Spleen (tissue), 11 donors: ENCODE results near the gene RUNDC3A. TPM values are rescaled to one million over a fixed set of nuclear protein-coding genes. Genes with fewer than 3 reads are reported as not detected.
"Not testable (repeated sequence)": the region's sequence is repeated elsewhere in the genome, so short reads cannot be mapped to it uniquely, and the experiment has no call there.

Experiments
- DNase-seq: peaks from one replicate; pipeline ENCODE4 v3.0.0-alpha.2; 2020
- H3K27ac ChIP-seq, 8 donors: fragments of 200-600 bp; sonication (generic) in 7 of 8; 1 replicate in 4 of 8; 2 replicates in 4 of 8; pipeline versions ENCODE4 v1.5.0 to v1.8.0; 2016 to 2021; ENCODE audit warnings: inconsistent platforms in 4 of 8, mild to moderate bottlenecking in 4 of 8, moderate library complexity in 1 of 8
- H3K27me3 ChIP-seq, 7 donors: fragments of 200-600 bp; sonication (generic) in 6 of 7; replicated peaks in 1 of 7; 1 replicate in 4 of 7; 2 replicates in 3 of 7; pipeline versions ENCODE4 v1.5.0 to v1.8.0; 2016 to 2021; ENCODE audit warnings: inconsistent platforms in 3 of 7, mild to moderate bottlenecking in 1 of 7
- H3K36me3 ChIP-seq, 6 donors: fragments of 200-600 bp; sonication (generic) in 5 of 6; 1 replicate in 4 of 6; 2 replicates in 2 of 6; pipeline versions ENCODE4 v1.5.0 to v1.8.0; 2016 to 2021; ENCODE audit warnings: inconsistent platforms in 2 of 6
- H3K4me1 ChIP-seq, 6 donors: fragments of 200-600 bp; sonication (generic) in 5 of 6; 1 replicate in 3 of 6; 2 replicates in 3 of 6; pipeline versions ENCODE4 v1.5.0 to v1.8.0; 2016 to 2021; ENCODE audit warnings: inconsistent platforms in 3 of 6
- H3K4me3 ChIP-seq, 8 donors: fragments of 200-600 bp; sonication (generic) in 7 of 8; 1 replicate in 4 of 8; 2 replicates in 4 of 8; pipeline versions ENCODE4 v1.5.0 to v1.8.0; 2016 to 2021; ENCODE audit warnings: inconsistent platforms in 4 of 8, mild to moderate bottlenecking in 4 of 8, moderate library complexity in 2 of 8
- H3K9me3 ChIP-seq, 8 donors: fragments of 200-600 bp; sonication (generic) in 7 of 8; 1 replicate in 4 of 8; 2 replicates in 4 of 8; pipeline versions ENCODE4 v1.5.0 to v1.8.0; 2016 to 2021; ENCODE audit warnings: inconsistent platforms in 4 of 8
- CTCF ChIP-seq, 11 experiments: fragments of 200-600 bp in 7 of 11; fragments of 450-650 bp in 4 of 11; sonication (generic) in 4 of 11; IDR thresholded peaks in 8 of 11; conservative IDR thresholded peaks in 3 of 11; 1 replicate in 7 of 11; 2 replicates in 4 of 11; pipeline versions ENCODE4 v1.4.0 to v1.8.0; 2016 to 2021; ENCODE audit warnings: antibody characterized with exemption in 11 of 11, inconsistent platforms in 4 of 11, mild to moderate bottlenecking in 1 of 11
- POLR2A ChIP-seq, 3 donors: fragments of 450-650 bp; IDR thresholded peaks; one replicate each; pipeline ENCODE4 v1.5.1; 2017; ENCODE audit warnings: antibody characterized with exemption in 3 of 3, mild to moderate bottlenecking in 1 of 3
- POLR2AphosphoS5 ChIP-seq, 3 donors: sonication (generic); formaldehyde crosslinking; IDR thresholded peaks; one replicate each; pipeline ENCODE4 v1.5.1; 2017; ENCODE audit warnings: antibody characterized with exemption in 3 of 3
- WGBS, 5 donors: extraction: QIAGEN DNeasy Blood & Tissue Kit in 3 of 5; methylation state at CpG; one replicate each; pipeline versions ENCODE4 v1.1.5 to v1.1.7; 2013 to 2018; 5-methylcytosine and 5-hydroxymethylcytosine counted together
- intact Hi-C: fragments of 100-400 bp; cut with DNase I; formaldehyde crosslinking; loops from one replicate; pipeline ENCODE4 v1.15.0; 2023; ENCODE audit warnings: low total_unique reads
- polyA plus RNA-seq, 3 donors: library from polyadenylated mRNA; stranded (reverse); fragments of 200-250 nt; gene quantifications; one replicate each; pipeline ENCODE4 v1.2.1, GENCODE V29; 2013
- total RNA-seq, 7 donors: library from RNA; depleted of rRNA in 3 of 7; stranded (reverse); fragments of >200 nt in 3 of 7; fragmentation: NEBNext Ultra II Directional in 4 of 7; extraction: Animal tissue kit (Norgen Biotek cat#: 25700) in 4 of 7; gene quantifications; one replicate each; pipeline versions ENCODE4 v1.1.0 to v1.2.1, GENCODE V29; 2016 to 2021
- donor health status: healthy with polysubstance abuse.
- donor health status: DM: no; HTN: no; CAD: no; lungs with moderate emphysema.
- donor health status: DM: no; HTN: no; CAD: no.
- donor health status: Bipolar disorder and iron deficiency.
- donor health status: healthy.
- donor health status: DM: no; HTN: no; CAD: no.
- donor health status: DM: yes; HTN: yes; CAD: no.

Gene RUNDC3A
- total and polyA plus RNA-seq, 10 donors, result 0.48 to 14.6 (median 1.7) TPM

GRCh38 chr17:44327715-44328449, 19.5 kb downstream of the RUNDC3A start:
- TF ChIP-seq POLR2A (IDR thresholded peaks at IDR 0.05), result no peak
- TF ChIP-seq POLR2AphosphoS5 (IDR thresholded peaks at IDR 0.05), result no peak
- TF ChIP-seq CTCF (IDR thresholded peaks at IDR 0.05 in 8 of 11, conservative IDR thresholded peaks at IDR 0.05 in 3 of 11), result no peak
- Histone ChIP-seq H3K4me1 (peaks cover 20 to 71% (median 53%) of the 10 kb centered on the region in 6 donors), H3K36me3 (no peaks in the 10 kb centered on the region)

GRCh38 chr17:44329516-44329915, 21.1 kb downstream of the RUNDC3A start:
- 86 to 99% (median 92%) methylated on average over 7 of the region's 7 CpGs for WGBS, 5 donors
- H3K27me3 ChIP-seq, H3K9me3 ChIP-seq, H3K36me3 ChIP-seq, H3K27ac ChIP-seq, DNase-seq, intact Hi-C loops, H3K4me3 ChIP-seq: not testable (repeated sequence)
- peaks cover 13 to 71% (median 53%) of the 10 kb centered on the region in 6 donors for H3K4me1 ChIP-seq

More at GRCh38 chr17:44327715-44328449, 19.5 kb downstream of the RUNDC3A start:
- 72 to 81% (median 74%) methylated on average over 7 of the region's 7 CpGs for WGBS, 5 donors
- Histone ChIP-seq H3K4me3 (no peak overlapping the region), H3K27ac (no peak overlapping the region), H3K27me3 (no peaks in the 10 kb centered on the region), H3K9me3 (no peaks in the 10 kb centered on the region)
- intact Hi-C loops, result no loop called here
- no peak for DNase-seq

- H3K27me3 ChIP-seq, H3K27ac ChIP-seq, DNase-seq, intact Hi-C loops, H3K4me3 ChIP-seq, H3K36me3 ChIP-seq, H3K9me3 ChIP-seq: not testable (repeated sequence)
- 79 to 96% (median 95%) methylated on average over 5 of the region's 5 CpGs for WGBS, 5 donors
- H3K4me1 ChIP-seq, result peaks cover 17 to 74% (median 57%) of the 10 kb centered on the region in 6 donors
Observed at GRCh38 chr17:44330263-44330662, 21.9 kb downstream of the RUNDC3A start.

GRCh38 chr17:44331249-44331760, 22.9 kb downstream of the RUNDC3A start:
- peak overlapping the region in 3 of 8 donors; percentile 74 to 86 (median 78) for H3K27ac ChIP-seq
- no peak overlapping the region for H3K4me3 ChIP-seq
- H3K9me3 ChIP-seq, result no peaks in the 10 kb centered on the region
- intact Hi-C loops, result no loop called here
- H3K27me3 ChIP-seq, result no peaks in the 10 kb centered on the region
- no peaks in the 10 kb centered on the region for H3K36me3 ChIP-seq
- peak; percentile 77 for DNase-seq
- WGBS, 5 donors, result 2 to 8% (median 6%) methylated on average over 7 of the region's 7 CpGs
- peaks cover 12 to 74% (median 54%) of the 10 kb centered on the region in 6 donors for H3K4me1 ChIP-seq
- TF ChIP-seq POLR2A (IDR thresholded peaks at IDR 0.05), result no peak
- TF ChIP-seq CTCF (IDR thresholded peaks at IDR 0.05 in 8 of 11, conservative IDR thresholded peaks at IDR 0.05 in 3 of 11), result peak; percentile 52 to 88 (median 84)
- peak in 1 of 3 donors; percentile 17 for TF ChIP-seq POLR2AphosphoS5 (IDR thresholded peaks at IDR 0.05)

- H3K27me3 ChIP-seq, result no peaks in the 10 kb centered on the region
- no peaks in the 10 kb centered on the region for H3K9me3 ChIP-seq
- H3K36me3 ChIP-seq, result no peaks in the 10 kb centered on the region
- WGBS, 5 donors, result 32 to 50% (median 44%) methylated on average over 5 of the region's 5 CpGs
- intact Hi-C loops, result no loop called here
- TF ChIP-seq POLR2A (IDR thresholded peaks at IDR 0.05), result no peak
- no peak for TF ChIP-seq CTCF (IDR thresholded peaks at IDR 0.05 in 8 of 11, conservative IDR thresholded peaks at IDR 0.05 in 3 of 11)
- TF ChIP-seq POLR2AphosphoS5 (IDR thresholded peaks at IDR 0.05), result peak in 2 of 3 donors; percentile 20 to 40
- peak overlapping the region in 7 of 8 donors; percentile 45 to 86 (median 74) for H3K27ac ChIP-seq
- H3K4me1 ChIP-seq, result peaks cover 9 to 60% (median 44%) of the 10 kb centered on the region in 6 donors
- no peak overlapping the region for H3K4me3 ChIP-seq
- DNase-seq, result peak; percentile 84
Observed at GRCh38 chr17:44333371-44333770, 25.0 kb downstream of the RUNDC3A start.
